CD14-positive monocyte (primary cell): Measurements from ENCODE around the gene KIF1B. TPM values are rescaled to one million over a fixed set of nuclear protein-coding genes. Genes with fewer than 3 reads are reported as not detected.

Source experiments
- DNase-seq, 3 donors: peaks; one replicate each; pipeline ENCODE4 v3.0.0-alpha.2; 2011 to 2022
- H2AFZ ChIP-seq: 2 replicates; pipeline ENCODE4 v1.6.0; 2012; ENCODE audit warnings: mild to moderate bottlenecking, low read depth, low read length, inconsistent platforms; ENCODE audit not compliant: insufficient read depth, poor library complexity, severe bottlenecking
- H3K27ac ChIP-seq, 2 donors: 1 replicate in 1 of 2; 2 replicates in 1 of 2; pipeline ENCODE4 v1.5.1; 2012 to 2013; ENCODE audit warnings: low read length in 2 of 2, control low read depth in 1 of 2, inconsistent platforms in 1 of 2, low read depth in 1 of 2, mild to moderate bottlenecking in 1 of 2
- H3K27me3 ChIP-seq, 2 donors: one replicate each; pipeline versions ENCODE4 v1.6.0 to v1.6.1; 2011 to 2013; ENCODE audit warnings: low read length in 2 of 2; ENCODE audit not compliant: control insufficient read depth in 2 of 2, insufficient read depth in 2 of 2
- H3K36me3 ChIP-seq, 2 donors: replicated peaks in 1 of 2; 1 replicate in 1 of 2; 2 replicates in 1 of 2; pipeline versions ENCODE4 v1.5.1 to v1.6.1; 2012 to 2013; ENCODE audit warnings: low read length in 2 of 2, control low read depth in 1 of 2, inconsistent platforms in 1 of 2, mild to moderate bottlenecking in 1 of 2; ENCODE audit not compliant: insufficient read depth in 2 of 2, control insufficient read depth in 1 of 2
- H3K4me1 ChIP-seq, 2 donors: 1 replicate in 1 of 2; 2 replicates in 1 of 2; pipeline versions ENCODE4 v1.5.1 to v1.6.1; 2012 to 2013; ENCODE audit warnings: low read length in 2 of 2, control low read depth in 1 of 2, inconsistent platforms in 1 of 2, mild to moderate bottlenecking in 1 of 2, moderate library complexity in 1 of 2; ENCODE audit not compliant: insufficient read depth in 2 of 2, control insufficient read depth in 1 of 2
- H3K4me2 ChIP-seq: replicated peaks from 2 replicates; pipeline ENCODE3; 2012; ENCODE audit warnings: low read length, moderate library complexity, mild to moderate bottlenecking; ENCODE audit not compliant: poor library complexity, severe bottlenecking; ENCODE audit errors: extremely low read depth
- H3K4me3 ChIP-seq, 3 experiments: fragments of 200-600 bp in 1 of 3; sonication (generic) in 1 of 3; replicated peaks in 1 of 3; 1 replicate in 2 of 3; 2 replicates in 1 of 3; pipeline ENCODE4 v1.5.1; 2011 to 2013; ENCODE audit warnings: low read length in 3 of 3, mild to moderate bottlenecking in 3 of 3, control low read depth in 2 of 3, low read depth in 2 of 3, inconsistent platforms in 1 of 3, moderate library complexity in 1 of 3
- H3K79me2 ChIP-seq: 2 replicates; pipeline ENCODE4 v1.6.0; 2012; ENCODE audit warnings: mild to moderate bottlenecking, control low read depth, inconsistent platforms, low read length, moderate library complexity; ENCODE audit not compliant: insufficient read depth
- H3K9ac ChIP-seq: 2 replicates; pipeline ENCODE4 v1.6.0; 2017; ENCODE audit warnings: low read length, mild to moderate bottlenecking; ENCODE audit not compliant: insufficient read depth, poor library complexity, severe bottlenecking
- H3K9me3 ChIP-seq, 2 donors: replicated peaks in 1 of 2; 1 replicate in 1 of 2; 2 replicates in 1 of 2; pipeline versions ENCODE4 v1.5.1 to v1.6.1; 2012 to 2013; ENCODE audit warnings: low read length in 2 of 2, control low read depth in 1 of 2; ENCODE audit not compliant: control insufficient read depth in 1 of 2, insufficient read depth in 1 of 2
- H4K20me1 ChIP-seq: 2 replicates; pipeline ENCODE4 v1.6.0; 2012; ENCODE audit warnings: mild to moderate bottlenecking, low read length, control low read depth, moderate library complexity; ENCODE audit not compliant: insufficient read depth
- H3K27ac Mint-ChIP-seq, 7 donors: one replicate each; pipeline ENCODE4 v1.8.0; 2020; ENCODE audit warnings: mild to moderate bottlenecking in 7 of 7, mixed read lengths in 7 of 7, moderate library complexity in 6 of 7, inconsistent platforms in 2 of 7
- H3K27me3 Mint-ChIP-seq, 3 donors: one replicate each; pipeline ENCODE4 v1.8.0; 2021 to 2022; ENCODE audit warnings: low read depth in 3 of 3, mild to moderate bottlenecking in 3 of 3, mixed read lengths in 3 of 3, moderate library complexity in 3 of 3, inconsistent platforms in 1 of 3
- H3K36me3 Mint-ChIP-seq, 2 donors: one replicate each; pipeline ENCODE4 v1.8.0; 2020; ENCODE audit warnings: mixed read lengths in 2 of 2, inconsistent platforms in 1 of 2, mild to moderate bottlenecking in 1 of 2
- H3K4me1 Mint-ChIP-seq: one replicate; pipeline ENCODE4 v1.8.0; 2020; ENCODE audit warnings: mild to moderate bottlenecking, mixed read lengths
- H3K4me3 Mint-ChIP-seq, 2 donors: one replicate each; pipeline ENCODE4 v1.8.0; 2020; ENCODE audit warnings: mild to moderate bottlenecking in 2 of 2, mixed read lengths in 2 of 2, moderate library complexity in 1 of 2
- H3K9me3 Mint-ChIP-seq, 7 donors: one replicate each; pipeline ENCODE4 v1.8.0; 2020 to 2022; ENCODE audit warnings: mixed read lengths in 7 of 7, mild to moderate bottlenecking in 6 of 7, moderate library complexity in 6 of 7, inconsistent platforms in 2 of 7
- WGBS: methylation state at CpG from one replicate; pipeline ENCODE4 v1.1.5; 2013; ENCODE audit warnings: missing lambda C conversion rate; ENCODE audit not compliant: insufficient coverage; 5-methylcytosine and 5-hydroxymethylcytosine counted together
- intact Hi-C, 2 donors: fragments of 100-400 bp; cut with micrococcal nuclease; formaldehyde crosslinking; loops; one replicate each; pipeline versions ENCODE4 v1.15.0 to v1.15.1; 2023
- polyA plus RNA-seq, 3 donors: library from polyadenylated mRNA; depleted of rRNA in 1 of 3; unstranded in 2 of 3; stranded (reverse) in 1 of 3; fragments of 300-500 nt in 2 of 3; fragments of >200 nt in 1 of 3; fragmentation: Illumina TruSeq in 2 of 3; gene quantifications; 1 replicate in 2 of 3; 2 replicates in 1 of 3; pipeline ENCODE4 v1.2.3, GENCODE V29; 2012 to 2021
- TF ChIP-seq, protein P1 (sequence below): fragments of 200-600 bp; IDR thresholded peaks from one replicate; pipeline ENCODE4 v1.8.0; 2022; ENCODE audit warnings: antibody characterized with exemption, mild to moderate bottlenecking

The KIF1B gene
- polyA plus RNA-seq, 3 donors: 3.0 to 7.0 (median 3.3) TPM

- H3K79me2 ChIP-seq: peaks cover 21% of the 10 kb centered on the region
- H3K4me3 ChIP-seq: no peak overlapping the region
- Mint-ChIP-seq H3K27me3 (peaks cover 4 to 9% (median 4%) of the 10 kb centered on the region in 3 donors), H3K4me3 (no peak overlapping the region), H3K27ac (peak overlapping the region in 5 of 7 donors; percentile 96 to 98 (median 97)), H3K9me3 (no peaks in the 10 kb centered on the region), H3K36me3 (peaks cover 2% of the 10 kb centered on the region in 2 donors), H3K4me1 (peaks cover 35% of the 10 kb centered on the region)
- H2AFZ ChIP-seq: no peak overlapping the region
- H3K27me3 ChIP-seq: no peaks in the 10 kb centered on the region
- H3K36me3 ChIP-seq: no peaks in the 10 kb centered on the region
- intact Hi-C loops: no loop called here
- DNase-seq: no peak
- no peak overlapping the region for H3K4me2 ChIP-seq
- 100% methylated on average over 1 of the region's 3 CpGs for WGBS
- peak overlapping the region; percentile 80 to 97 for H3K27ac ChIP-seq
- H3K9ac ChIP-seq: no peak overlapping the region
- peaks cover 30 to 37% of the 10 kb centered on the region in 2 donors for H3K4me1 ChIP-seq
- TF ChIP-seq, protein P1, sequence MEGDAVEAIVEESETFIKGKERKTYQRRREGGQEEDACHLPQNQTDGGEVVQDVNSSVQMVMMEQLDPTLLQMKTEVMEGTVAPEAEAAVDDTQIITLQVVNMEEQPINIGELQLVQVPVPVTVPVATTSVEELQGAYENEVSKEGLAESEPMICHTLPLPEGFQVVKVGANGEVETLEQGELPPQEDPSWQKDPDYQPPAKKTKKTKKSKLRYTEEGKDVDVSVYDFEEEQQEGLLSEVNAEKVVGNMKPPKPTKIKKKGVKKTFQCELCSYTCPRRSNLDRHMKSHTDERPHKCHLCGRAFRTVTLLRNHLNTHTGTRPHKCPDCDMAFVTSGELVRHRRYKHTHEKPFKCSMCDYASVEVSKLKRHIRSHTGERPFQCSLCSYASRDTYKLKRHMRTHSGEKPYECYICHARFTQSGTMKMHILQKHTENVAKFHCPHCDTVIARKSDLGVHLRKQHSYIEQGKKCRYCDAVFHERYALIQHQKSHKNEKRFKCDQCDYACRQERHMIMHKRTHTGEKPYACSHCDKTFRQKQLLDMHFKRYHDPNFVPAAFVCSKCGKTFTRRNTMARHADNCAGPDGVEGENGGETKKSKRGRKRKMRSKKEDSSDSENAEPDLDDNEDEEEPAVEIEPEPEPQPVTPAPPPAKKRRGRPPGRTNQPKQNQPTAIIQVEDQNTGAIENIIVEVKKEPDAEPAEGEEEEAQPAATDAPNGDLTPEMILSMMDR: no peak
- H4K20me1 ChIP-seq: peaks cover 19% of the 10 kb centered on the region
- no peaks in the 10 kb centered on the region for H3K9me3 ChIP-seq
Measured at GRCh38 chr1:10207810-10208209, 2.6 kb upstream of the KIF1B start.

DNA sequence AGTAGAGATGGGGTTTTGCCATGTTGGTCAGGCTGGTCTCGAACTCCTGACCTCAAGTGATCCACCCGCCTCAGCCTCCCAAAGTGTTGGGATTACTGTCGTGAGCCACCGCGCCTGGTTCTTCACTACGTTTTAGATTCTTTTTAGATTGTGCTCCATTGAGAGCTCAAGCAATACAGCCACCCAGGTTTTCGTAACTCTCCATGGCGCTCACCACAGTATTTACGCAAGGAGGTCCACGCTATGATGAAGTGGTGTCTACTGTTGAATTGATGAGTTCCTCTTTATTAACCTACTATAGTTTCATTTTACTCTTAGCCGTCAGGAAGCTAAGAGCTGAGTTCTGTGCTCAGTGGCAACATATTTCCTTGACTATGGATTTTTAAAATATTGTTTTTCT lies 1.8 kb upstream of the KIF1B start:
- TF ChIP-seq, protein P1: no peak
- Mint-ChIP-seq H3K4me3 (peak overlapping the region; percentile 71 to 82), H3K27ac (peak overlapping the region; percentile 96 to 98 (median 97)), H3K27me3 (peaks cover 4 to 7% (median 4%) of the 10 kb centered on the region in 3 donors), H3K4me1 (peaks cover 35% of the 10 kb centered on the region), H3K36me3 (peaks cover 3% of the 10 kb centered on the region in 2 donors), H3K9me3 (no peaks in the 10 kb centered on the region)
- DNase-seq: peak; percentile 87 to 94 (median 93)
- H3K9me3 ChIP-seq: no peaks in the 10 kb centered on the region
- WGBS: 22% methylated on average over 6 of the region's 11 CpGs
- no peaks in the 10 kb centered on the region for H3K36me3 ChIP-seq
- H3K4me3 ChIP-seq: peak overlapping the region in 1 of 3 experiments; percentile 94
- H3K9ac ChIP-seq: peak overlapping the region; percentile 38
- H3K27ac ChIP-seq: peak overlapping the region; percentile 80 to 97
- peaks cover 30 to 37% of the 10 kb centered on the region in 2 donors for H3K4me1 ChIP-seq
- H2AFZ ChIP-seq: no peak overlapping the region
- intact Hi-C loops: no loop called here
- H3K27me3 ChIP-seq: no peaks in the 10 kb centered on the region
- peaks cover 27% of the 10 kb centered on the region for H3K79me2 ChIP-seq
- peak overlapping the region; percentile 94 for H3K4me2 ChIP-seq
- H4K20me1 ChIP-seq: peaks cover 24% of the 10 kb centered on the region
